OCI-LY3 (cell line): ENCODE results near the gene COP1.

ENCODE experiments used
- H2AFZ ChIP-seq: fragments of 200-600, 300-600 bp; shearing (Covaris generic); 2 replicates; pipeline ENCODE4 v1.6.0; 2014; ENCODE audit warnings: antibody characterized with exemption, low read depth, low read length
- H3K27ac ChIP-seq: fragments of 200-600, 300-600 bp; sonication (generic); 2 replicates; pipeline ENCODE4 v1.5.1; 2014; ENCODE audit warnings: mild to moderate bottlenecking, low read length, moderate library complexity, mixed read lengths
- H3K27me3 ChIP-seq: fragments of 200-600, 300-600 bp; sonication (generic); 2 replicates; pipeline ENCODE4 v1.6.1; 2014; ENCODE audit warnings: low read depth, low read length, mixed read lengths
- H3K36me3 ChIP-seq: fragments of 200-600, 300-600 bp; sonication (generic); replicated peaks from 2 replicates; pipeline ENCODE3; 2014; ENCODE audit warnings: low read depth, low read length, mixed read lengths
- H3K4me1 ChIP-seq: fragments of 300-600, 200-600 bp; sonication (generic); 2 replicates; pipeline ENCODE4 v1.6.1; 2014; ENCODE audit warnings: low read length, mixed read lengths
- H3K4me2 ChIP-seq: fragments of 200-600, 300-600 bp; sonication (generic); 2 replicates; pipeline ENCODE4 v1.6.1; 2014; ENCODE audit warnings: low read length, mixed read lengths
- H3K4me3 ChIP-seq: fragments of 300-600, 200-600 bp; sonication (generic); 2 replicates; pipeline ENCODE4 v1.5.1; 2014; ENCODE audit warnings: antibody characterized with exemption, mild to moderate bottlenecking, low read length, moderate library complexity
- H3K79me2 ChIP-seq: fragments of 300-600, 200-600 bp; shearing (Covaris generic); 2 replicates; pipeline ENCODE4 v1.6.1; 2014; ENCODE audit warnings: mild to moderate bottlenecking, low read length, mixed read lengths
- H3K9ac ChIP-seq: fragments of 300-600, 200-600 bp; shearing (Covaris generic); 2 replicates; pipeline ENCODE4 v1.6.0; 2014; ENCODE audit warnings: mild to moderate bottlenecking, low read length, moderate library complexity
- H3K9me3 ChIP-seq: fragments of 200-600, 300-600 bp; shearing (Covaris generic); 2 replicates; pipeline ENCODE4 v1.6.1; 2014; ENCODE audit warnings: low read length, mixed read lengths; ENCODE audit not compliant: insufficient read depth
- H4K20me1 ChIP-seq: fragments of 200-600, 300-600 bp; sonication (generic); 2 replicates; pipeline ENCODE4 v1.6.1; 2016; ENCODE audit warnings: low read length, mixed read lengths; ENCODE audit not compliant: insufficient read depth
- EZH2phosphoT487 ChIP-seq: fragments of 200-600 bp; shearing (Covaris generic); IDR thresholded peaks from 2 replicates; pipeline ENCODE4 v1.6.1; 2018; ENCODE audit warnings: antibody characterized with exemption, mixed run types, low read depth
- TF ChIP-seq, protein P1 (sequence below): fragments of 200-600, 300-600 bp; sonication (generic); IDR thresholded peaks from 2 replicates; pipeline ENCODE4 v1.5.1; 2014; ENCODE audit warnings: antibody characterized with exemption, low read length, low read depth

COP1 gene

DNA sequence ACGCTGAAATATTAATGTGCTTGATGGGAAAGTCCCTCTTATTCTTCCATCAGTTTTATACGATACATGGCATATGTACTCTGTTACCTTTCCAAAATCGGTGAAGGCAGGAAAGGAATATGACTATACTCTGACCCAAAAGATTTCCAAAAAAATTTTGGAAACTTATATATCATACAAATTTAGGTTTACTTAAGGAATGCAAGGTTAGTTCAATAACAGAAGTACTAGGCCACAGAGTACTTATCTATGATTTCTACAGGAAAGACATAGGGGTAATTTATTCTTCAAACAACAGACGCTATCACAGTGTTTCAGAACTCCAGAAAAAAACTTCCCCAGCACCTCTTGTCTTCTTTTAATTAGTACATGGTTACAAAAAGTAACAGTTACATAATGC, 84.8 kb downstream of the COP1 start:
- Histone ChIP-seq H2AFZ (no peak overlapping the region), H3K27ac (no peak overlapping the region), H3K36me3 (peaks cover 13% of the 10 kb centered on the region), H3K4me3 (no peak overlapping the region), H3K79me2 (no peaks in the 10 kb centered on the region), H3K27me3 (no peaks in the 10 kb centered on the region), H3K9me3 (peaks cover 11% of the 10 kb centered on the region; the same call in 1 of the 2 replicates), H3K9ac (no peak overlapping the region), H4K20me1 (no peaks in the 10 kb centered on the region), H3K4me2 (no peak overlapping the region), H3K4me1 (peaks cover 7% of the 10 kb centered on the region; the same call in 1 of the 2 replicates)
- TF ChIP-seq, protein P1, sequence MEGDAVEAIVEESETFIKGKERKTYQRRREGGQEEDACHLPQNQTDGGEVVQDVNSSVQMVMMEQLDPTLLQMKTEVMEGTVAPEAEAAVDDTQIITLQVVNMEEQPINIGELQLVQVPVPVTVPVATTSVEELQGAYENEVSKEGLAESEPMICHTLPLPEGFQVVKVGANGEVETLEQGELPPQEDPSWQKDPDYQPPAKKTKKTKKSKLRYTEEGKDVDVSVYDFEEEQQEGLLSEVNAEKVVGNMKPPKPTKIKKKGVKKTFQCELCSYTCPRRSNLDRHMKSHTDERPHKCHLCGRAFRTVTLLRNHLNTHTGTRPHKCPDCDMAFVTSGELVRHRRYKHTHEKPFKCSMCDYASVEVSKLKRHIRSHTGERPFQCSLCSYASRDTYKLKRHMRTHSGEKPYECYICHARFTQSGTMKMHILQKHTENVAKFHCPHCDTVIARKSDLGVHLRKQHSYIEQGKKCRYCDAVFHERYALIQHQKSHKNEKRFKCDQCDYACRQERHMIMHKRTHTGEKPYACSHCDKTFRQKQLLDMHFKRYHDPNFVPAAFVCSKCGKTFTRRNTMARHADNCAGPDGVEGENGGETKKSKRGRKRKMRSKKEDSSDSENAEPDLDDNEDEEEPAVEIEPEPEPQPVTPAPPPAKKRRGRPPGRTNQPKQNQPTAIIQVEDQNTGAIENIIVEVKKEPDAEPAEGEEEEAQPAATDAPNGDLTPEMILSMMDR, result no peak
- no peak for TF ChIP-seq EZH2phosphoT487

GRCh38 chr1:176119549-176119948, 87.5 kb downstream of the COP1 start:
- no peaks in the 10 kb centered on the region for H3K79me2 ChIP-seq
- H3K4me3 ChIP-seq, result no peak overlapping the region
- peaks cover 17% of the 10 kb centered on the region for H3K36me3 ChIP-seq
- peaks cover 11% of the 10 kb centered on the region; the same call in 1 of the 2 replicates for H3K9me3 ChIP-seq
- peaks cover 7% of the 10 kb centered on the region; the same call in 1 of the 2 replicates for H3K4me1 ChIP-seq
- no peak overlapping the region for H3K9ac ChIP-seq
- H3K27ac ChIP-seq, result no peak overlapping the region
- no peak overlapping the region for H2AFZ ChIP-seq
- no peaks in the 10 kb centered on the region for H4K20me1 ChIP-seq
- H3K4me2 ChIP-seq, result no peak overlapping the region
- TF ChIP-seq EZH2phosphoT487, result no peak
- TF ChIP-seq, protein P1, result peak; percentile 65
- H3K27me3 ChIP-seq, result no peaks in the 10 kb centered on the region

DNA sequence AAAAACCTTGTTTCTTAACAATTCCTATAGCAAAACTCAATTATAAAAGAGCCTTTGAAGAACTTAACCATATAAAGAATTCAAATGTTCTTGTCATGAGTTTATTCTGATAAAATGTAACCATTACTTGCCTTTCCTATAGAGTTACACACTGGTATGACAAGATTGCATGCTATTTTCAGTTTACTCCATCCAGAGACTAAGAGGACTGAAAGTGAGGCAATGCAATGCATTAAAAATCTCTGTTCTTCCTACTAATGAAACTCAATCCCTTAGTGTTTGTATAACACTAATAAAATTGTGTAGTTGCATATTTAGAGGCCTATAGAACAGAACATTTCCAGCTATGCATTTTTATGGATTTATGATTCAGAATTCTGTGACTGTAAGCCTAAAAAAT, 88.1 kb downstream of the COP1 start:
- no peak overlapping the region for H3K9ac ChIP-seq
- no peaks in the 10 kb centered on the region for H3K79me2 ChIP-seq
- H3K27me3 ChIP-seq, result no peaks in the 10 kb centered on the region
- H3K36me3 ChIP-seq, result peaks cover 17% of the 10 kb centered on the region
- no peak overlapping the region for H3K4me2 ChIP-seq
- H3K9me3 ChIP-seq, result peaks cover 11% of the 10 kb centered on the region; the same call in 1 of the 2 replicates
- no peak for TF ChIP-seq EZH2phosphoT487
- TF ChIP-seq, protein P1, result no peak
- H3K4me1 ChIP-seq, result peaks cover 7% of the 10 kb centered on the region; the same call in 1 of the 2 replicates
- H4K20me1 ChIP-seq, result no peaks in the 10 kb centered on the region
- no peak overlapping the region for H3K4me3 ChIP-seq
- no peak overlapping the region for H3K27ac ChIP-seq
- no peak overlapping the region for H2AFZ ChIP-seq

- no peaks in the 10 kb centered on the region for H4K20me1 ChIP-seq
- TF ChIP-seq EZH2phosphoT487, result no peak
- TF ChIP-seq, protein P1, result no peak
- no peaks in the 10 kb centered on the region for H3K27me3 ChIP-seq
- peaks cover 10% of the 10 kb centered on the region for H3K36me3 ChIP-seq
- no peak overlapping the region for H2AFZ ChIP-seq
- no peaks in the 10 kb centered on the region for H3K9me3 ChIP-seq
- H3K27ac ChIP-seq, result no peak overlapping the region
- no peak overlapping the region for H3K9ac ChIP-seq
- H3K4me3 ChIP-seq, result no peak overlapping the region
- H3K4me2 ChIP-seq, result no peak overlapping the region
- H3K4me1 ChIP-seq, result no peaks in the 10 kb centered on the region
- no peaks in the 10 kb centered on the region for H3K79me2 ChIP-seq
Observed at GRCh38 chr1:176111835-176112234, 95.3 kb downstream of the COP1 start.
